Thymus (tissue), 11 donors: ENCODE data around the gene AFAP1. TPM values are rescaled to one million over a fixed set of nuclear protein-coding genes. Genes with fewer than 3 reads are reported as not detected.

Experiments
- DNase-seq, 9 donors: peaks; one replicate each; pipeline ENCODE4 v3.0.0-alpha.2; 2013; ENCODE audit warnings: low spot score in 9 of 9, low read depth in 6 of 9, missing footprints in 1 of 9
- H3K27ac ChIP-seq, 2 donors: one replicate each; pipeline ENCODE4 v1.5.1; 2013; ENCODE audit warnings: control low read depth in 1 of 2, low read depth in 1 of 2, low read length in 1 of 2, mild to moderate bottlenecking in 1 of 2, moderate library complexity in 1 of 2
- H3K27me3 ChIP-seq, 2 donors: one replicate each; pipeline ENCODE4 v1.5.1; 2013; ENCODE audit warnings: low read length in 1 of 2; ENCODE audit not compliant: control insufficient read depth in 2 of 2, insufficient read depth in 1 of 2
- H3K36me3 ChIP-seq, 2 donors: one replicate each; pipeline ENCODE4 v1.5.1; 2013; ENCODE audit warnings: low read length in 1 of 2, mild to moderate bottlenecking in 1 of 2, moderate library complexity in 1 of 2; ENCODE audit not compliant: control insufficient read depth in 2 of 2, insufficient read depth in 2 of 2
- H3K4me1 ChIP-seq, 2 donors: one replicate each; pipeline ENCODE4 v1.5.1; 2013; ENCODE audit warnings: low read length in 2 of 2; ENCODE audit not compliant: control insufficient read depth in 2 of 2, insufficient read depth in 2 of 2
- H3K4me3 ChIP-seq, 2 donors: one replicate each; pipeline ENCODE4 v1.5.1; 2013; ENCODE audit warnings: low read length in 2 of 2, control low read depth in 1 of 2, mild to moderate bottlenecking in 1 of 2
- H3K9me3 ChIP-seq, 2 donors: one replicate each; pipeline ENCODE4 v1.5.1; 2013; ENCODE audit warnings: low read length in 1 of 2, mild to moderate bottlenecking in 1 of 2; ENCODE audit not compliant: control insufficient read depth in 2 of 2, insufficient read depth in 1 of 2
- WGBS: extraction: QIAGEN DNeasy Blood & Tissue Kit; methylation state at CpG from one replicate; pipeline ENCODE4 v1.1.7; 2013; 5-methylcytosine and 5-hydroxymethylcytosine counted together
- polyA plus RNA-seq: library from polyadenylated mRNA; stranded (reverse); fragments of 200-250 nt; gene quantifications from one replicate; pipeline ENCODE4 v1.2.3, GENCODE V29; 2013
- total RNA-seq: library from RNA; stranded (reverse); fragments of 120-200 nt; gene quantifications from one replicate; pipeline ENCODE4 v1.2.4, GENCODE V29; 2013
- donor health status: healthy.

The AFAP1 gene
- total and polyA plus RNA-seq, 2 donors = 3.2 to 4.5 TPM

- H3K27ac ChIP-seq = no peak overlapping the region
- H3K4me1 ChIP-seq = no peaks in the 10 kb centered on the region
- no peak for DNase-seq
- H3K27me3 ChIP-seq = peaks cover 0 to 12% of the 10 kb centered on the region in 2 donors
- H3K36me3 ChIP-seq = no peaks in the 10 kb centered on the region
- H3K9me3 ChIP-seq = peaks cover 1 to 4% of the 10 kb centered on the region in 2 donors
- WGBS = 62% methylated on average over 6 of the region's 6 CpGs
- no peak overlapping the region for H3K4me3 ChIP-seq
These were observed 223.5 kb downstream of the AFAP1 start for GRCh38 chr4:7716010-7716721.

- WGBS = 92% methylated on average over 11 of the region's 11 CpGs
These were observed 224.2 kb downstream of the AFAP1 start for GRCh38 chr4:7715271-7716009.

GRCh38 chr4:7714738-7715137 lies 224.9 kb downstream of the AFAP1 start:
- 94% methylated on average over 1 of the region's 1 CpG for WGBS
- DNase-seq = no peak
- Histone ChIP-seq H3K36me3 (no peaks in the 10 kb centered on the region), H3K4me3 (no peak overlapping the region), H3K27ac (no peak overlapping the region), H3K9me3 (peaks cover 0 to 4% of the 10 kb centered on the region in 2 donors), H3K27me3 (peaks cover 0 to 10% of the 10 kb centered on the region in 2 donors), H3K4me1 (no peaks in the 10 kb centered on the region)

More at GRCh38 chr4:7715271-7716009, 224.2 kb downstream of the AFAP1 start:
- Histone ChIP-seq H3K9me3 (peaks cover 1 to 4% of the 10 kb centered on the region in 2 donors), H3K27ac (no peak overlapping the region), H3K36me3 (no peaks in the 10 kb centered on the region), H3K27me3 (peaks cover 0 to 12% of the 10 kb centered on the region in 2 donors), H3K4me3 (no peak overlapping the region), H3K4me1 (no peaks in the 10 kb centered on the region)
- DNase-seq = no peak

GRCh38 chr4:7714176-7714575 lies 225.5 kb downstream of the AFAP1 start:
- DNase-seq = no peak
- Histone ChIP-seq H3K9me3 (peaks cover 0 to 4% of the 10 kb centered on the region in 2 donors), H3K4me3 (no peak overlapping the region), H3K27me3 (peaks cover 0 to 4% of the 10 kb centered on the region in 2 donors), H3K4me1 (no peaks in the 10 kb centered on the region), H3K27ac (no peak overlapping the region), H3K36me3 (no peaks in the 10 kb centered on the region)
- WGBS = 93% methylated on average over 20 of the region's 20 CpGs

- Histone ChIP-seq H3K27ac (no peak overlapping the region), H3K36me3 (no peaks in the 10 kb centered on the region), H3K9me3 (peaks cover 0 to 4% of the 10 kb centered on the region in 2 donors), H3K27me3 (peaks cover 0 to 3% of the 10 kb centered on the region in 2 donors), H3K4me3 (no peak overlapping the region), H3K4me1 (no peaks in the 10 kb centered on the region)
- no peak for DNase-seq
- WGBS = 81% methylated on average over 7 of the region's 7 CpGs
These were observed 225.9 kb downstream of the AFAP1 start for GRCh38 chr4:7713757-7714156.

- no peaks in the 10 kb centered on the region for H3K4me1 ChIP-seq
- DNase-seq = no peak
- H3K9me3 ChIP-seq = peaks cover 0 to 4% of the 10 kb centered on the region in 2 donors
- no peak overlapping the region for H3K27ac ChIP-seq
- H3K27me3 ChIP-seq = peaks cover 0 to 3% of the 10 kb centered on the region in 2 donors
- H3K4me3 ChIP-seq = no peak overlapping the region
- no peaks in the 10 kb centered on the region for H3K36me3 ChIP-seq
- 93% methylated on average over 19 of the region's 19 CpGs for WGBS
These were observed 227.5 kb downstream of the AFAP1 start for GRCh38 chr4:7712021-7712671.

- DNase-seq = no peak
- Histone ChIP-seq H3K4me3 (no peak overlapping the region), H3K27me3 (peaks cover 0 to 3% of the 10 kb centered on the region in 2 donors), H3K27ac (no peak overlapping the region), H3K4me1 (no peaks in the 10 kb centered on the region), H3K9me3 (peaks cover 0 to 4% of the 10 kb centered on the region in 2 donors), H3K36me3 (no peaks in the 10 kb centered on the region)
- WGBS = 94% methylated on average over 10 of the region's 10 CpGs
These were observed 228.2 kb downstream of the AFAP1 start for GRCh38 chr4:7711307-7711963.

- WGBS = 93% methylated on average over 21 of the region's 21 CpGs
- DNase-seq = no peak
These were observed 228.9 kb downstream of the AFAP1 start for GRCh38 chr4:7710576-7711306.

More at GRCh38 chr4:7710576-7711306, 228.9 kb downstream of the AFAP1 start:
- no peaks in the 10 kb centered on the region for H3K4me1 ChIP-seq
- H3K27ac ChIP-seq = no peak overlapping the region
- no peak overlapping the region for H3K4me3 ChIP-seq
- peaks cover 0 to 3% of the 10 kb centered on the region in 2 donors for H3K27me3 ChIP-seq
- H3K9me3 ChIP-seq = peaks cover 0 to 4% of the 10 kb centered on the region in 2 donors
- H3K36me3 ChIP-seq = no peaks in the 10 kb centered on the region
